Umbilical cord (tissue), 2 donors: ENCODE data around the gene BICD1. TPM values are rescaled to one million over a fixed set of nuclear protein-coding genes. Genes with fewer than 3 reads are reported as not detected.

Experiments
- DNase-seq: peaks from one replicate; pipeline ENCODE4 v3.0.0-alpha.2; 2015; ENCODE audit warnings: low spot score
- total RNA-seq: library from RNA; depleted of rRNA; stranded (reverse); fragments of >200 nt; gene quantifications from one replicate; pipeline ENCODE4 v1.2.3, GENCODE V29; 2014; ENCODE audit warnings: low replicate concordance; ENCODE audit not compliant: insufficient read depth

The BICD1 gene
- total RNA-seq, 1 donor from 2014 or later, result 34.7 TPM

DNA sequence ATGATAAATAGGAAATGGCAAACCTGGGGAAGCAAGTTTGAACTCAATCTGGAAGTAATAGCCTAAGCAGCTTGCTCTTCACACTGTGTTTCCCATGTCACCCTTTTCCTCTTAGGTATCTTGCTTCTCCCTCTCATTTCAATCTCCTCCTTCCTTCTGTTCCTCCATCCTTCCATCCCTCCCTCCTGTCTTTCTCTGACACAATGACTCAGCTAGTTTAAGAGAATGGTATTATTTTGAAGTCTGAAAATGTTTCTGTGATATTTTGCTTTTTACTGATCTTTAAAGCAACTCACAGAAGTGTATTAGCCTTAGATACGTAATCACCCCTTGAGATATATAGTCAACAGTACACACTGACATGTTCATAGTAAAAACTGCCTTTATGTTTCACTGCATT is 236.8 kb downstream of the BICD1 start:
- no peak for DNase-seq

DNA sequence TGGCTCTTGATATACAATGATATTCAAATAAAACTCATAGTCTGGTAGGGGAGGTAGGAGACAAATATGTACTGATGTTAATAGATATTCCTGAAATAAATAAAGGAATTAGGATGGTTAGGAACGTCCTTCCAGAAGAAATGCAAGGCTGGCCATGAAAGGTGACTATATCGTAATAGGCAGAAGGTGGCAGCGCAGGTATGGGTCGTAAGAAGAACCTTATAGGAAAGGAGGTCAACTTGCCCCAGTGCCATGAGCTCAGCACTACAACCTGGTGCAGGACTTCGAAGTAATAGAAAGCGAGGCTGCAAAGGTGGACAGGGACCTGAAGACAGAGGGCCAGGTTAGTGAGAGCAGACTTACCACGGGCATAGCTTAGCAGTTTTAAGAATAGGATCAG is 237.4 kb downstream of the BICD1 start:
- no peak for DNase-seq

DNA sequence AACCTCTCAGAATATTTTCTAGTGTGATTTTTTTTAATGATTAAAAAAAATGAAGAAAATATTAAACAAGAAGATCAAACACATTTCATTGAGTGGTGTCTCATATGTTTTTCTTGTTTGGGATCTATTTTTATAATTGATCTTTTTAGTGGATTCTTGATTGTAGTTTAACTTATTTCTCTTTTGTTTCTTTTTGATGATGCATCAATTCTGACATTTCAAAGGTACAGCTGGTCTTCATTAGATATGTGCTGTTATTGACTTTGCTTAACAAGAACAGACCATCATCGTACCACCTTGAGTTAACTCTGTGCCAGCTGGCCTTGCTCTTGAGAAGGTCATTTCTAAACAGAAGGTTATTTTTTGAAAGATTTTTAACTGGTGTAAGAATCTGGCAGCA is 246.9 kb downstream of the BICD1 start:
- no peak for DNase-seq

DNA sequence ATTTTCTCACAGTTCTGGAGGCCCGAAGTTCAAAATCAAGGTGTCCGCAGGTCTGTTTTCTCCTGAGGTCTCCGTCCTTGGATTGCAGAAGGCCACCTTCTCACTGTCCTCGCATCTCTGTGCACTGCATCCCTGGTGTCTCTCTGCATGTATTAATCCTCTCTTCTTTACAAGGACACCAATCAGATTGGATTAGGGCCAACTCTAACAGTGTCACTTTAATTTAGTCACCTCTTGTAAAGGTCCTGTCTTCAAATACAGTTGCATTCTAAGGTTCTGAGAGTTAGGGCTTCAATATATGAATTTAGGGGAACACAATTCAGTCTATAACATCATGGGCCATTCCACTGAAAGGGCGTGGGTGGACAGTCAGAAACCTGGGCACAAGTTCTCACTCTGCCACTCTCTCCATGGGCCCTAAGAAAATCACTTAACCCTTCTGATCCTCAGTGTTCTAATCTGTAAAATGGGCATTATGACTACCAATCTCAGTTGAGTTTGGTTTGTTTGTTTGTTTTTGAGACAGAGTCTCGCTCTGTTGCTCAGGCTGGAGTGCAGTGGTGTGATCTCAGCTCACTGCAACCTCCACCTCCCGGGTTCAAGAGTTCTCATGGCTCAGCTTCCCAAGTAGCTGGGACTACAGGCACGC is 251.1 kb downstream of the BICD1 start:
- DNase-seq, result no peak

DNA sequence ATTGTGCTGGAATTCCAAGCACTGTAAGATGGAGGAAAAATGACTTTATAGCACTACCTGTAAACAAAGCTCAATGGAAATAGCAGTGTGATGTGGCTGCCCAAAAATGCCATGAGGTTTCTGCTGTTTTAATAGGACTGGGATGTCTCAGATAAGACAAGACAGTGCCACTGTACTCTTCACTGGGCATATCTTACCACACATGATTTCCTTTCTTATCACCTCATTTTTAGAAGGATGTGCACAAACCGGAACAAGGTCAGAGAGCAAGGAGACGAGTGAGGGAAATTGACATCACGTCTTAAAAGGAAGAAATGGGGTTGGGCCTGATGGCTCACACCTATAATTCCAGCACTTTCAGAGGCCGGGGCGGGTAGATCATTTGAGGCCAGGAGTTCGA is 254.3 kb downstream of the BICD1 start:
- no peak for DNase-seq

DNA sequence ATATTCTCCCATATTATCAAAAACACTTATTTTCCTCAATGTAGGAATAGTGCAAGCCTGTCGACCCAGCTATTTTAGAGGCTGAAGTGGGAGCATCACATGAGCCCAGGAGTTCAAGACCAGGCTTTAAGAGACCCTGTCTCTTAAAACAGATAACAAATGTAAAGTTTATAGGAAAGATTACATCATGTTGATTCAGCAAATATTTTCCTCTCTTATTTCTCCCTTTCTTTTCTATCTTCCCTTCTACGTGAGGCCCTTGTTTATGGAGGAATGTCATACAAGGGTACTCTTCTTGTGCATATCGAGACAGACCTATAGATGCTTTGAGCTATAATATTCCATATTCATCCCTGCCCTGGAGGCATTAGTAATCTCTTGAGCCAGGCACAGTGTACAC is 256.2 kb downstream of the BICD1 start:
- no peak for DNase-seq

DNA sequence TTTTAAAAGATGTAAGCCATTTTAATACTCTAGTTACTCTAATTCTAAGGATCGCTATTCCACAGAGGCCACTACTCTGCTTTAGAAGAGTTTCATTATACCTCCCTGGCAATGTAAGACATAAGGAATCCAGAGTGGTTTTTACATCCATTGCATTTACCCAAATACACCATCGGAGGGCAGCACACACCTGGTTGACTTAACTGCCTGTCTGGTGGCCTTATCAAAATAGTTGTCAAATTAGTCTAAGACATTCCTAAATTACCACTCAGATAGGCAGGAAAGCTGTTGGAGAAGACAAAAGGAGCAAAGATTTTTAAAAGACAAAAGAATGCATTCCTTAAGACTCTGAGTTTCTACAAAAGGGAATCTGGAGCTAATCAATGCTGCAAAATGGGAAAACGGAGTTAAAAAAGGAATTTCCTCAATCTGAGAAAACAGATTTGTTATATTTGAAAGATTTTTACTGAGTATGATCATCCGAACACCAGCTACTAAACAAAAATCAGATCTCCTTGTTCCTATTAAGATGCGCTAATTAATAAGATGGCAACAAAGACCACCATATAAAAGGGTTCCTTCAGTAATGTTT is 258.9 kb downstream of the BICD1 start:
- peak; percentile 73 for DNase-seq

DNA sequence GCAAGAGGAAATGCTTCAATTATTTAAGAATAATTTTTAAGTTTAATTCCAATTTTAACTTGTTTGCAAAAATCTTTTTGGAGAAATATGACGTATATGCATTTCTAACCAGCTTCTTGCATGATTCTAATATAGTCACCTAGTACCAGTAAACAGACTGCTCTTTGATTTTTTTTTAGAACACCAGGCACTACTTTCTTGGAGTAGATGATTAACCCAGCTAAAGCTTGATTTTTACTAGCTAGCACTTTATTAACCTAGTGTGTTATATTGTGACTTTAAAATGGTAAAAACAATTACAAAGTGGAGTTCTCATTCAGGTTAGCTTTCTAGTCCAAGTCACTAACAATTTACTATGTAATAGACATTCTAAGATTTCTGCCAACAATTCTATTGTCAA is 260.1 kb downstream of the BICD1 start:
- no peak for DNase-seq

DNA sequence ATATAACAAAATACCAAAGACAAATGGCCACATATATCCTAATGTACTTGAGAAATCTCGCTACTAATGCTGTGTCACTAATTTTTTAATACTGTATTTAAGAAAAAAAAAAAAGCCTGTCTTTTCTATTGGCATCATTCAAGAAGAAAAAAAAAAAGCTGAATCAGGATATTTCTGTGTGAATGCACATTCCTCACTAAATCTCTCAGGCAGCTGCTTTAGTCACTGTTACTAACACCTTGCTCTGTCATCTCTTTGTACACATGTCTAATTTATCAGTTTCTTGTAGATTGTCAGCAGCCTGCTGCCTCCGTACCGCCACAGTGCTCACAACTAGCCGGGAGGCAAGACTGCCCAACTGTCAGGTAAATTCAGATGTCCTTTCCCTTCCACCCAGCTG is 260.7 kb downstream of the BICD1 start:
- no peak for DNase-seq

DNA sequence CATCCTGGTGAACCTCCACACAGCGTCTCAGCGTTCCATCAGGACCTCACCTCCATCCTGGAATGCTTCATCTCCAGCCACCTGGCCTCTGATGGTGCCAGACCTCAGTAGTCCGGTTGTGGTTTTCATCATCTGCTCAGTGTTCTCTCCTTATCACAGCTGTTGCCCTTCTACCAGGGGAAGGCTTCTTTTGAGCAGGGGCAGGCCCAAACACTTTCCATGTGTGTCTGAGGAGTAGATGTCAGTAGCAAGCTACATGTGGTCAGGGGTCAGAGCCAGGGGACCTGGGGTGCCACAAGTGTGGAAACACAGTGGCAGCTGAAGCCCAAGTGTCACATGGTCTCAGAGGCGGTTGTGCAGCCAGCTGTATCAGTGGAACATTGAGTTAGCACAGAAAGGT is 262.6 kb downstream of the BICD1 start:
- DNase-seq, result no peak

DNA sequence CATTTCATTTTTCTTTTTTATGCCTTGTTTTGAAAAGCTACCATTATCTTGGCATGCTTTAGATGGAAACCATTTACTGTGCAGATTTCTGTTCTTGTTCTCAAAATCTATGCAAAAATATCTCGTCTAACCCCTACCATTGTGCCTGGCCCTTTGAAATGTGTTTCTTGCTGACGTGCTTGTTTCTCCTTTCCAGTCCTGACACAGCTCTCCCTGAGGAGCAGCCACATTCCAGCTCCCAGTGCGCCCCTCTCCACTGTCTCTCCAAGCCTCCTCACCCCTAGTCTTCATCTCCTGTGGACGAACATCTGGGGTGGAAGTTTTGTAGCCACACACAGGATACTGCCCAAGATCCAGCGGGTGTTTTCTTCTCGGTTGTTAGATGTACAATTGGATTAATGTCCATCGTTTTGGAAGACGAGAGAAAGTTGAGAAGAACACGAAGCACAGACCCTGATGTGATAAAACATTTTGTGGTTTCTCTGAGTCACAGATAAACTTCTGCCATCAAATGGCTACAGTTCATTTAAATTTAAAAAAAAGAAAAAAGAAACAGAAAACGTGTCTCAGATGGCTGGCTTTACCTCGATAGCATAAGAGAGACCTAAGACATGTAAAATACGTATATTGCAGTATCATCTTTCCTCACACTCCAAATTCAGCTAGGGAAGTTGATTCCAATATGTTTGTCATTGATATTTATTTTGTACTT is 270.9 kb downstream of the BICD1 start:
- peak; percentile 2 for DNase-seq

DNA sequence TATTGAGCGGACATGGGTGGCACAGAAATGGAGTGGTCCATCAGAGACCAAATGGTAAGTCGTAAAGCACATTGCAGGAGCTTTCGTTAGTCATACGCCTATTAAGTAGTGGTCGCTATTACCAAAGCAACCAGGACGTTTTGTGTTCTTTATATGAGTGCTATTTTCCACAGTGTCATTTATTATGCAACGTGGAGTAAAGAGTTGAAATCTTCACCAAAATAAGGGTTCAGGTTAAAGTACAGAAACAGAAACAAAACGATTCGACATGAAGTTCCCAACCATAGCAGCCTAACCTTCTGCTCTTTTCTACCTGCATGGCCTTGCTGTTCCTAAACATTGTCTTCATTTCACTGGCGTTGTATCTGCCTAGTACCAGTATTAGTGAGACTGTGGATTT is 272.6 kb downstream of the BICD1 start:
- no peak for DNase-seq

DNA sequence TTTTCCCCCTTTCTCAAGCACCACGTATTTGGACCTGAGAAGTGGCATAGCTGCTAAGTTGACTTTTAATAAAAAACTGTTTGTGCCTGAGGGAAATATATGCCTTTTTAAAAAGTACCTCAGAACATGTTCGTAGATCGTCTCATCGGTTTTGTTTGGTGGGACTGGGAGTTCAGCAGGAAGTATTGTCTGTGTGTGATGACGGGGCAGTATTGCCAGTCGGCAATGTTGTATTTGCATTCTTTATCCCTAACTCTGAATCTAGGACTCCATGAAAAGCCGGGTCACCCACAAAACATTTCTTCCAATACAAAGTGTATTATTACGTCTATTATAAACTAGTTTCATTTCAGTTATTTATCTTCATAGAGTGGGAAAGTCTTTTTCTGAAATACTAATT is 273.0 kb downstream of the BICD1 start:
- no peak for DNase-seq

DNA sequence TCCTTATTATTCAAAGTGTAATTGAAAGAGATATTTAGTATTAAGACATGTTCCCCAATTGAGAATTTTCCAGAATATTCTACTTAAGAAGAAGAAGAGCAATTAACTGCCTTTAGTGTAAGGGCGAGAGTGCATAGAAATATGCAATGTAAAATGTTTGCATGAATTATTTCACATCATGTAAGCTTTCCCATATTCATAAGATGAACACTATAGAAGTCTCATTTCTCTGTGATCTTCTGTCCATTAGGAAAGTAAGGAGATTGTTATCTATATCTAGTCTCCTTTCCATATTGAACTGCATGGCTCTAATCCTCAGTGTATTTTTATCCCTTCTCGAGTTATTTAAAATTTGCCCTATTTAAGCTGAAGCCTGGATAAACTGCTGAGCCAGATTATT is 275.6 kb downstream of the BICD1 start:
- DNase-seq, result no peak

DNA sequence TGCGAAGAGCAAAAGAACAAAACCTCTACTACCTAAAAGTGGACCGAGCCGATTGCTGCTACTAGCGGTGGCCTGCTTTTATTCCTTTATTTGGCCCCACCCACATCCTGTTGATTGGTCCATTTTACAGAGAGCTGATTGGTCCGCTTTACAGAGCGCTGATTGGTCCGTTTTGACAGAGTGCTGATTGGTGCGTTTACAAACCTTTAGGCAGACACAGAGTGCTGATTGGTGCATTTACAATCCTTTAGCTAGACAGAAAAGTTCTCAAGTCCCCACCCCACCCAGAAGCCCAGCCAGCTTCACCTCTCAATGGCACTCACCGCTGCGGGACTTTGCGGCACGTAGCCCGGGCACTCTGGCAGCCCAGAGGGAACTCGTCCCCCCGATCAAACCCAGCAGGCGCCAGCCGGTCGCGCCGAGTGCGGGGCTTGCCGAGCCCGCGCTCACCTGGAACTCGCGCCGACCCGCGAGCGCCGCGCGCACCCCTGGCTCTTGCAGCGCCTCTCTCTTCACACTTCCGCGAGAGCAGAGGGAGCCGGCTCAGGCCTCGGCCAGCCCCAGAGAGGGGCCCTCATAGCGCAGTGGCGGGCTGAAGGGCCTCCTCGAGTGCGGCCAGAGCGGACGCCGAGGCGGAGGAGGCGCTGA is 284.0 kb downstream of the BICD1 start:
- peak; percentile 35 for DNase-seq

DNA sequence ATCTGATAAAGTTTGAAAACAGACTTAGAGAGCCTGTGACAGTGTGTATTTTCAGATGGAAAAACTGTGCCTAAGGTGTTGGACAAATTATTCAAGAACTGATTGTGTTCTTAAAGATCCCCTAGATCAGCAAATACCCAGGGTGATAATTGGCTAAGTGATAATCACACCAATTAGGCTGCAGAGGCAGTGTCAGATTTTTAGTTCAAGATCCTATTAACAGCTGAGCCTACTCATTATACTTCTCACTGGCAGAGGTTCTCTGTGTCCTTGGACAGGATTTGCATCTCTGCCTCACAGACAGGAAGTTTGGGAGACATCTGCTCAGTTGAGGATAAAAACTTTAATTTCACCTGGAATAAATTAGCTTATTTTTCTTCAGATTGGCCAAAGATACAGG is 288.4 kb downstream of the BICD1 start:
- no peak for DNase-seq

DNA sequence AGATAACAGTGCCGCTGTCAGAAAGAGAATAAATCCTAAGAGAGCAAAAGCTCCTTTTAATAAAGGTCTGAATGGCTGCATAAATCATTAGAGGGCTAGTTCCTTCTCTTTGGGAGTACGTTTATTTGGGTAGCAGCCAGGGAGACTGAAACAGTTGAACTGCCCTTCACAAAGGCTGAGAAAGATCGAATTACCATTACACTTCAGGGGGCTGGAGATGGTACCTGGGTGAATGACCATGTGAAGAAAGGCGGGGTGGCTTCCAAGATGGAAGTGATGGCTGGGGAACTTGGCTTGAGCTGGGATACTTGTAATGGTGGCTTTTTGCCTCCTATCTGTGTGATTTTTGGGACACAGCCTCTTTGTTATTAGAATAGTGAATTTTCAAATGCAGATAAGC is 291.0 kb downstream of the BICD1 start:
- no peak for DNase-seq

DNA sequence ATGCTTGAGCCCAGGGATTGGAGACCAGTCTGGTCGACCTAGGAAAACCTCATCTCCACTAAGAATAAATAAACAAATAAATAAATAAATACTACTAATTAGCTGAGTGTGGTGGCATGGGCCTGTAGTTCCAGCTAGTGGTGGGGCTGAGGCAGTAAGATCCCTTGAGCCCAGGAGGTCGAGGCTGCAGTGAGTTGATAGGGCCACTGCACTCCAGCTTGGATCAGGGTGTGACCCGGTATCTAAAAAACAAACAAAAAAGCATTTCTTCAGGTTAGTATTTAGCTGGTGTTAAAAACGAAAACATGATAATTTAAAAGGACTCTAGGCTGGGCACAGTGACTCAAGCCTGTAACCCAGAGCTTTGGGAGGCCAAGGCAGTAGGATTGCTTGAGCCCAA is 291.5 kb downstream of the BICD1 start:
- no peak for DNase-seq

DNA sequence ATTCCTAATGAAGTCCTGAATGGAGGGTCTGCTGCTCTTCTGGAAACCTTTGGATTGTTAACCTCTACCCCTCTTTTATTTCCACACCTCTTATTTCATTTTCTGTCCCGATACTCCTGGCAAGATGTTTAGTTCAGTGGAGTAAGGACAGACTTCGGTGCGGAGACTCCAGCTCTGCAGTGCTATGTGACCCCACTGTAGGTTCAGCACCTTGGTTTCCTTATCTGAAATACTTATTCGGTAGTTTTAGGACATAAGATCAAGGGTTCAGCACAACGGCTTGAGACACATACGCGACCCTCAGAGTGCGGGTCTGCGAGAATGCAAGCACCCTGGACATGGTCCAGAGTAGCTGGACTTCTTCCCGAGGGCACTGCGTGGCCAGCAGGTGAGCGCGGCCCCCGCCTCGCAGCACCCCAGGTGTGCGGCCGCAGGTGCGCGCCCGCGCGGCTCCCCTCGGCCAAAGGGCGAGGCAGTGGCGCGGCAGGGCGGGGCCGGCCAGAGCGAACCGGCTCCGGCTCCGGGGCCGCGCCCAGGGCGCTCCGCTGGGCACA is 292.2 kb downstream of the BICD1 start:
- no peak for DNase-seq

DNA sequence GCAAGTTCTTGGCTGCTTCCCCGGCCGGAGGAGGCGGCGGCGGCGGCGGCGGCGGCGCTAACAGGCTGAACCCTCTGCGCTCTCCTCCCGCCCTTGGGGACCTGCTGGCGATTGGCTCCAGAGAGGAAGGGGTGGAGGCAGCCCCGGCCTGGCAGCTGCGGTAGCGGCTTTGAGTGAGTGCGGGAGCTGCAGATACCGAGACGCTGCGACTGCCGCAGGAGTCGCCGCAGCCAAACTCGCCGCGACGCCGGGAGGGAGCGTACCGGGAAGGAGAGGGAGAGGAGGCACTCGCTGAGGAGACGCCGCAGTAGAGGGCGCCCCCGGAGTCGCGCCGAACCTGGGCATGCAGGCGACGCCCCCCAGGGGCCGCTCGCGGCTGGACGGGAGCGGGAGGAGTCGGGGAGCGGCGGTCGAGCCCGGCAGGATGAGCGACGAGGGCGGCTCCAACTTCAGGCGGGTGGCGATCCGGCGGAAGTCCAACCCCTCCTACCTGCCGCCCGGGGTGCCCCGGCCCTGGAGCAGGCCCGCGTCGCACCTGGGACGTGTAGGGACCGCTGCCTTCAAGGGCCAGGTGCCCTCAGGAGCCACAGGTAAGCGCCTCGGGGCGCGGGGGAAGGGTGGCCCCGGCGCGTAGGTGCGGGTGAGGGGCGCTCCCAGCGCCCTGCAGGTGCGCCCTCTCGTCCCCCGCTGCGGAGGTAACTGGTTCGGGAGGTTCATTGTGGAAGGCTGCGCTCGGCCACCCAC is 292.9 kb downstream of the BICD1 start, which contains the start of gene FGD4:
Gene FGD4, plus strand, starts transcription at position 189 of the 744 bp plus-strand sequence.
- peak; percentile 88 for DNase-seq

DNA sequence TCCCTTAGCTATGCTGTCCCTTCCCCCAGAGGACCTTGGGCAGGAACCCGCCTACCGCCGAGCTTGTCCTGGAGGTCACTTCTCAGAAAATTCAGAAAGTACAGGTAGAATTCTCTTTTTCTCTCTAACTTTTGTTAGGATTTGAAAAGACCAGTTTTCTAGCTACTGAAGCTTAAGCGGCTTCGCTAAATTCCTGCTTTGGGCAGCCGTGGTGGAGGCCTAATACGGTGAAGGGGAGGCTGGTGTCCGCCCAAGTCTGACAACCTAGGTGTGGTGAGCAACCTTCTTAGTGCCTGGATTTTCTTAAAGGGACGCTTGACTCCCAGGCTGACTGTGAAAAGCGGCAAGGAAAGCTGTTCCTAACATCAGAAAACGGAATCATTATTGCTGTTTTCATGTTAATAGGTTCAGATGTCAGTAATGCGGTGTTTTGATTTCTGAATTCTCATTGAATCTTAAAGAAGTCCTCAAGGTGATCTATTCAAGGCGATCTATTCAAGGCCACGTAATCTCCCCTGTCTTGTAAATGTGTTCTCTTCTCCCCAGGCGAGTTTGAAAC is 293.5 kb downstream of the BICD1 start:
- DNase-seq, result peak; percentile 18
